Measurements from ENCODE around the gene EMILIN3.

- TF ChIP-seq EZH2 (IDR thresholded peaks at IDR 0.05; ENCODE audit: insufficient read depth, poor library complexity, severe bottlenecking): no peak
- TF ChIP-seq EZH2phosphoT487 (IDR thresholded peaks at IDR 0.05; ENCODE audit: insufficient read depth, low read depth): no peak
Observed at GRCh38 chr20:41349266-41349665, 17.4 kb downstream of the EMILIN3 start.
